WERI-Rb-1 (cell line): ENCODE measurements around the gene LEFTY1.
"Not testable (repeated sequence)": the region's sequence is repeated elsewhere in the genome, so short reads cannot be mapped to it uniquely, and the experiment has no call there.

Source experiments
- DNase-seq: peaks from one replicate; pipeline ENCODE4 v3.0.0-alpha.2; 2020
- H3K27ac ChIP-seq: fragments of 250-450 bp; sonication (Bioruptor Pico); 2 replicates; pipeline ENCODE4 v1.5.1; 2020; ENCODE audit warnings: mild to moderate bottlenecking, moderate library complexity
- H3K27me3 ChIP-seq: fragments of 250-450 bp; sonication (Bioruptor Pico); 2 replicates; pipeline ENCODE4 v1.5.1; 2021; ENCODE audit warnings: mild to moderate bottlenecking, low read depth, moderate library complexity; ENCODE audit not compliant: insufficient read depth, severe bottlenecking
- H3K36me3 ChIP-seq: fragments of 250-450 bp; sonication (Bioruptor Pico); 2 replicates; pipeline ENCODE4 v1.5.1; 2020; ENCODE audit warnings: mild to moderate bottlenecking, moderate library complexity
- H3K4me3 ChIP-seq: 2 replicates; pipeline ENCODE4 v1.5.1; 2011; ENCODE audit warnings: low read depth, mild to moderate bottlenecking, control low read depth, low read length
- H3K9me3 ChIP-seq: fragments of 250-450 bp; sonication (Bioruptor Pico); 2 replicates; pipeline ENCODE4 v1.5.1; 2021; ENCODE audit warnings: mild to moderate bottlenecking, moderate library complexity; ENCODE audit not compliant: severe bottlenecking
- CTCF ChIP-seq: IDR thresholded peaks from 2 replicates; pipeline ENCODE4 v1.5.1; 2011; ENCODE audit warnings: low read depth, mild to moderate bottlenecking, control low read depth, inconsistent platforms, low read length

Gene LEFTY1

GRCh38 chr1:225888289-225888897 is 553 bp downstream of the LEFTY1 start:
- no peaks in the 10 kb centered on the region for H3K27me3 ChIP-seq
- no peak for DNase-seq
- TF ChIP-seq CTCF, result no peak
- no peak overlapping the region for H3K27ac ChIP-seq
- H3K9me3 ChIP-seq, result no peaks in the 10 kb centered on the region
- H3K36me3 ChIP-seq, result no peaks in the 10 kb centered on the region
- no peak overlapping the region for H3K4me3 ChIP-seq

GRCh38 chr1:225887554-225888288 is 1.2 kb downstream of the LEFTY1 start:
- H3K27me3 ChIP-seq, H3K27ac ChIP-seq, H3K36me3 ChIP-seq, DNase-seq, H3K9me3 ChIP-seq, H3K4me3 ChIP-seq: not testable (repeated sequence)

GRCh38 chr1:225887030-225887314 is 2.0 kb downstream of the LEFTY1 start:
- Histone ChIP-seq H3K27ac (no peak overlapping the region), H3K9me3 (no peaks in the 10 kb centered on the region), H3K36me3 (no peaks in the 10 kb centered on the region), H3K4me3 (no peak overlapping the region), H3K27me3 (no peaks in the 10 kb centered on the region)
- DNase-seq, result no peak
- TF ChIP-seq CTCF, result no peak

GRCh38 chr1:225886159-225887029 is 2.6 kb downstream of the LEFTY1 start:
- H3K27ac ChIP-seq, result no peak overlapping the region
- no peak overlapping the region for H3K4me3 ChIP-seq
- no peak for DNase-seq
- H3K27me3 ChIP-seq, result no peaks in the 10 kb centered on the region
- H3K36me3 ChIP-seq, result no peaks in the 10 kb centered on the region
- TF ChIP-seq CTCF, result no peak
- no peaks in the 10 kb centered on the region for H3K9me3 ChIP-seq

GRCh38 chr1:225885336-225885735 is 3.6 kb downstream of the LEFTY1 start:
- Histone ChIP-seq H3K36me3 (no peaks in the 10 kb centered on the region), H3K27ac (no peak overlapping the region), H3K27me3 (no peaks in the 10 kb centered on the region), H3K9me3 (no peaks in the 10 kb centered on the region), H3K4me3 (no peak overlapping the region)
- DNase-seq, result no peak
- no peak for TF ChIP-seq CTCF

GRCh38 chr1:225883616-225884265 is 5.2 kb downstream of the LEFTY1 start:
- no peak overlapping the region for H3K4me3 ChIP-seq

More at GRCh38 chr1:225883616-225884265, 5.2 kb downstream of the LEFTY1 start:
- DNase-seq, result no peak
- Histone ChIP-seq H3K27me3 (no peaks in the 10 kb centered on the region), H3K27ac (no peak overlapping the region), H3K36me3 (no peaks in the 10 kb centered on the region), H3K9me3 (no peaks in the 10 kb centered on the region)
- TF ChIP-seq CTCF, result no peak
